T-cell (primary cell): ENCODE results near the gene MICALL1. TPM values are rescaled to one million over a fixed set of nuclear protein-coding genes. Genes with fewer than 3 reads are reported as not detected.

Source experiments
- ATAC-seq, 4 experiments: fragments of 200-7000 bp in 3 of 4; fragments of 150-1000 bp in 1 of 4; cut with Tn5 transposase; replicated peaks in 1 of 4; 1 replicate in 3 of 4; 2 replicates in 1 of 4; pipeline ENCODE4 v1.10.0; 2021; ENCODE audit warnings: moderate library complexity in 3 of 4, mild to moderate bottlenecking in 2 of 4, moderate number of reproducible peaks in 1 of 4
- CTCF ChIA-PET, 2 donors: fragments of 300-600 bp; sonication (Branson Sonifier 250); formaldehyde crosslinking; loops; one replicate each; lab custom pipeline; 2022; ENCODE audit warnings: antibody characterized with exemption in 2 of 2; lab: Charles Lee
- POLR2A ChIA-PET, 2 donors: fragments of 300-600 bp; sonication (Branson Sonifier 250); formaldehyde crosslinking; loops; one replicate each; lab custom pipeline; 2022; ENCODE audit warnings: antibody characterized with exemption in 2 of 2; lab: Charles Lee
- DNase-seq, 35 experiments: peaks; one replicate each; pipeline versions ENCODE4 v3.0.0 to v3.0.0-alpha.2; 2013 to 2023
- H3K27ac ChIP-seq: one replicate; pipeline ENCODE4 v1.5.1; 2013; ENCODE audit warnings: low read length
- H3K27me3 ChIP-seq, 2 experiments: replicated peaks in 1 of 2; 1 replicate in 1 of 2; 2 replicates in 1 of 2; pipeline versions ENCODE4 v1.6.1 to v1.7.0; 2013; ENCODE audit warnings: low read length in 1 of 2, mixed read lengths in 1 of 2; ENCODE audit not compliant: control insufficient read depth in 2 of 2, insufficient read depth in 2 of 2; ENCODE audit errors: extremely low read depth in 1 of 2
- H3K36me3 ChIP-seq, 2 donors: 1 replicate in 1 of 2; 2 replicates in 1 of 2; pipeline versions ENCODE4 v1.6.1 to v1.7.0; 2013; ENCODE audit warnings: low read length in 1 of 2; ENCODE audit not compliant: control insufficient read depth in 2 of 2, insufficient read depth in 1 of 2; ENCODE audit errors: extremely low read depth in 1 of 2
- H3K4me1 ChIP-seq, 2 experiments: 1 replicate in 1 of 2; 2 replicates in 1 of 2; pipeline versions ENCODE4 v1.6.1 to v1.7.0; 2013; ENCODE audit warnings: low read length in 2 of 2, mixed read lengths in 1 of 2; ENCODE audit not compliant: insufficient read depth in 2 of 2, control insufficient read depth in 1 of 2; ENCODE audit errors: extremely low read depth in 1 of 2
- H3K4me3 ChIP-seq, 2 donors: 1 replicate in 1 of 2; 2 replicates in 1 of 2; pipeline versions ENCODE4 v1.5.1 to v1.7.0; 2013; ENCODE audit warnings: mild to moderate bottlenecking in 2 of 2, low read length in 1 of 2, moderate library complexity in 1 of 2; ENCODE audit not compliant: control insufficient read depth in 1 of 2; ENCODE audit errors: extremely low read depth in 1 of 2
- H3K9me3 ChIP-seq: 2 replicates; pipeline ENCODE4 v1.7.0; 2013
- H3K27ac Mint-ChIP-seq, 2 donors: one replicate each; pipeline ENCODE4 v1.8.0; 2020 to 2021; ENCODE audit warnings: mild to moderate bottlenecking in 2 of 2, mixed read lengths in 2 of 2
- H3K27me3 Mint-ChIP-seq, 2 donors: one replicate each; pipeline ENCODE4 v1.8.0; 2021 to 2022; ENCODE audit warnings: mixed read lengths in 2 of 2
- H3K36me3 Mint-ChIP-seq: one replicate; pipeline ENCODE4 v1.8.0; 2021; ENCODE audit warnings: mixed read lengths
- H3K4me1 Mint-ChIP-seq, 3 donors: one replicate each; pipeline ENCODE4 v1.8.0; 2020 to 2022; ENCODE audit warnings: mixed read lengths in 3 of 3, mild to moderate bottlenecking in 1 of 3
- H3K4me3 Mint-ChIP-seq, 3 donors: one replicate each; pipeline ENCODE4 v1.8.0; 2020 to 2022; ENCODE audit warnings: mild to moderate bottlenecking in 3 of 3, mixed read lengths in 3 of 3, moderate library complexity in 3 of 3
- H3K9me3 Mint-ChIP-seq, 3 donors: one replicate each; pipeline ENCODE4 v1.8.0; 2020 to 2022; ENCODE audit warnings: mixed read lengths in 3 of 3
- WGBS: methylation state at CpG from one replicate; pipeline ENCODE4 v1.1.5; 2013; ENCODE audit warnings: missing lambda C conversion rate; ENCODE audit not compliant: insufficient coverage; 5-methylcytosine and 5-hydroxymethylcytosine counted together
- total RNA-seq, 35 experiments: library from RNA in 6 of 35; stranded (reverse) in 6 of 35; fragments of 120-200 nt in 1 of 35; gene quantifications; one replicate each; pipeline versions ENCODE4 v1.2.1 to v1.2.4 and lab custom pipeline; 2013 to 2026

The MICALL1 gene
- total RNA-seq, 5 donors from 2014 or later (not counting 1 experiment from before 2014, with no cell fraction given), result 23.6 to 39.0 (median 34.3) TPM

GRCh38 chr22:37931893-37932389 is 25.8 kb downstream of the MICALL1 start:
- Histone ChIP-seq H3K27ac (no peak overlapping the region), H3K9me3 (no peaks in the 10 kb centered on the region), H3K4me1 (peaks cover 0 to 9% of the 10 kb centered on the region in 2 experiments), H3K27me3 (no peaks in the 10 kb centered on the region), H3K36me3 (peaks cover 16 to 33% of the 10 kb centered on the region in 2 donors), H3K4me3 (no peak overlapping the region)
- ChIA-PET CTCF (interaction anchor here (0.6 to 1.5 kb wide), 5 partner anchors 13 to 56 kb away, joined by 3 read pairs; no protein-coding TSS in a partner anchor), POLR2A (interaction anchor here in 1 of 2 donors (0.5 kb wide), 1 partner anchor 1449 kb away, joined by 3 read pairs; no protein-coding TSS in a partner anchor)
- DNase-seq (no peak), ATAC-seq (no peak)
- Mint-ChIP-seq H3K27ac (no peak overlapping the region), H3K9me3 (no peaks in the 10 kb centered on the region), H3K4me3 (no peak overlapping the region), H3K4me1 (peaks cover 12 to 15% (median 15%) of the 10 kb centered on the region in 3 donors), H3K36me3 (peaks cover 21% of the 10 kb centered on the region), H3K27me3 (no peaks in the 10 kb centered on the region)
- WGBS, result 72% methylated on average over 3 of the region's 6 CpGs

DNA sequence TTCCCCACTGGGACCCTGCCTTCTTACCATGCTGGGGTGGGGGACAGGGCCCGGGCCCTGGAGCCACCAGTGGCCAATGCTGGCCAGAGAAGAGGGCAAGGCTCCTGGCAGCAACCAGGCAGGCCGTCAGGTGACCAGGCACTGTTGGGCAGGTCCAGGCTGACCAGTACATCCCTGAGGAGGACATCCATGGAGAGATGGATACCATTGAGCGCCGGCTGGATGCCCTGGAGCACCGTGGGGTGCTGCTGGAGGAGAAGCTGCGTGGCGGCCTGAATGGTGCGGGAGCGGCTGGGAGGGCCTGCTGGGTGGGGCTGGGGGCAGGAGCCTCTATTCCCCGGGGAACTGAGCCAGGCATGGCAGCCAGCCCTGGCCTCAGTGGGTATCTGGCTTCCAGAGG is 26.3 kb downstream of the MICALL1 start:
- no peaks in the 10 kb centered on the region for H3K9me3 Mint-ChIP-seq
- H3K27me3 Mint-ChIP-seq, result no peaks in the 10 kb centered on the region
- no peak overlapping the region for H3K4me3 Mint-ChIP-seq
- Histone ChIP-seq H3K4me1 (peaks cover 0 to 9% of the 10 kb centered on the region in 2 experiments), H3K27ac (no peak overlapping the region), H3K27me3 (no peaks in the 10 kb centered on the region), H3K4me3 (no peak overlapping the region), H3K36me3 (peaks cover 16 to 29% of the 10 kb centered on the region in 2 donors), H3K9me3 (no peaks in the 10 kb centered on the region)
- no peak overlapping the region for H3K27ac Mint-ChIP-seq
- ChIA-PET POLR2A (no interaction called here), CTCF (interaction anchor here (0.6 to 1.5 kb wide), 4 partner anchors 13 to 36 kb away, joined by 3 read pairs; no protein-coding TSS in a partner anchor)
- no peak for DNase-seq
- H3K36me3 Mint-ChIP-seq, result peaks cover 21% of the 10 kb centered on the region
- ATAC-seq, result no peak
- peaks cover 12 to 15% (median 15%) of the 10 kb centered on the region in 3 donors for H3K4me1 Mint-ChIP-seq
- 93% methylated on average over 10 of the region's 10 CpGs for WGBS

GRCh38 chr22:37932821-37933578 is 26.9 kb downstream of the MICALL1 start:
- H3K4me3 ChIP-seq, result no peak overlapping the region
- peaks cover 19 to 33% of the 10 kb centered on the region in 2 donors for H3K36me3 ChIP-seq
- H3K4me3 Mint-ChIP-seq, result no peak overlapping the region
- peaks cover 12 to 15% (median 15%) of the 10 kb centered on the region in 3 donors for H3K4me1 Mint-ChIP-seq
- no peaks in the 10 kb centered on the region for H3K27me3 Mint-ChIP-seq
- 94% methylated on average over 15 of the region's 21 CpGs for WGBS
- no peaks in the 10 kb centered on the region for H3K9me3 Mint-ChIP-seq
- H3K27ac ChIP-seq, result no peak overlapping the region
- DNase-seq (no peak), ATAC-seq (no peak)
- H3K27ac Mint-ChIP-seq, result peak overlapping the region in 1 of 2 donors; percentile 23
- ChIA-PET POLR2A (no interaction called here), CTCF (interaction anchor here (0.7 to 0.8 kb wide), 2 partner anchors 14 to 36 kb away, joined by 3 read pairs; no protein-coding TSS in a partner anchor)
- no peaks in the 10 kb centered on the region for H3K27me3 ChIP-seq
- peaks cover 0 to 9% of the 10 kb centered on the region in 2 experiments for H3K4me1 ChIP-seq
- H3K9me3 ChIP-seq, result no peaks in the 10 kb centered on the region
- peaks cover 27% of the 10 kb centered on the region for H3K36me3 Mint-ChIP-seq

GRCh38 chr22:37933711-37934376 is 27.7 kb downstream of the MICALL1 start:
- Mint-ChIP-seq H3K4me1 (peaks cover 12 to 15% (median 15%) of the 10 kb centered on the region in 3 donors), H3K27me3 (no peaks in the 10 kb centered on the region), H3K36me3 (peaks cover 21% of the 10 kb centered on the region), H3K27ac (peak overlapping the region in 1 of 2 donors; percentile 23), H3K9me3 (no peaks in the 10 kb centered on the region), H3K4me3 (no peak overlapping the region)
- ATAC-seq, result peak; percentile 98 to 99 (median 98)
- POLR2A ChIA-PET, result no interaction called here
- Histone ChIP-seq H3K9me3 (no peaks in the 10 kb centered on the region), H3K27me3 (no peaks in the 10 kb centered on the region), H3K4me3 (no peak overlapping the region), H3K27ac (no peak overlapping the region), H3K4me1 (peaks cover 0 to 9% of the 10 kb centered on the region in 2 experiments), H3K36me3 (peaks cover 16 to 30% of the 10 kb centered on the region in 2 donors)
- DNase-seq, result peak; percentile 54 to 84 (median 71)
- CTCF ChIA-PET, result interaction anchor here in 1 of 2 donors (0.9 to 1.1 kb wide), 2 partner anchors 116 to 554 kb away, joined by 3 read pairs; no protein-coding TSS in a partner anchor
- 21% methylated on average over 11 of the region's 13 CpGs for WGBS

GRCh38 chr22:37940698-37941376 is 34.7 kb downstream of the MICALL1 start:
- Histone ChIP-seq H3K36me3 (peaks cover 9 to 25% of the 10 kb centered on the region in 2 donors), H3K9me3 (no peaks in the 10 kb centered on the region), H3K4me1 (no peaks in the 10 kb centered on the region), H3K27me3 (no peaks in the 10 kb centered on the region), H3K4me3 (no peak overlapping the region), H3K27ac (no peak overlapping the region)
- H3K27ac Mint-ChIP-seq, result no peak overlapping the region
- CTCF ChIA-PET, result no interaction called here
- H3K9me3 Mint-ChIP-seq, result no peaks in the 10 kb centered on the region
- no peaks in the 10 kb centered on the region for H3K4me1 Mint-ChIP-seq
- H3K4me3 Mint-ChIP-seq, result no peak overlapping the region
- DNase-seq (no peak), ATAC-seq (no peak)
- WGBS, result 88% methylated on average over 10 of the region's 12 CpGs
- H3K27me3 Mint-ChIP-seq, result no peaks in the 10 kb centered on the region
- H3K36me3 Mint-ChIP-seq, result peaks cover 17% of the 10 kb centered on the region
- POLR2A ChIA-PET, result no interaction called here

DNA sequence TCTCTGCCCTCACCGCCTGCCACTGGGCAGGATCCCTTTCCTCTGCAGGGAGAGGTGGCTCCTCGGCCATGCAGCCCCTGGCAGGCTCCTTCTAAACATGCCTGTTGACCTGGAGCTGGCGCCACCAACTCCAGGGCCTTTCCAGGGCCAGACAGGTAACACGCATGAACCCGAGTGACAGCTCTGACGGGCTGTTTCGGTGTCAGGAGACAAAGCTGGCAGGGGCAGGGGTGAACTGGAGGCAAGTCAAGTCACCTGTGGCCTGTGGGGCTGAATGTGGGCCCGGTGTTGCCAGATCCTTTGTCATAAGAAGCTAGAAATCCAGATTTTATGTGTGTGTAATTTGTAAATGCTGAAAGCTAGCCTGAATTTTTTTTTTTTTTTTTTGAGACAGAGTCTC is 36.0 kb downstream of the MICALL1 start:
- no peaks in the 10 kb centered on the region for H3K9me3 Mint-ChIP-seq
- no peaks in the 10 kb centered on the region for H3K27me3 ChIP-seq
- H3K9me3 ChIP-seq, result no peaks in the 10 kb centered on the region
- WGBS, result 94% methylated on average over 8 of the region's 8 CpGs
- H3K36me3 Mint-ChIP-seq, result peaks cover 14% of the 10 kb centered on the region
- POLR2A ChIA-PET, result no interaction called here
- no peak overlapping the region for H3K27ac Mint-ChIP-seq
- no peak overlapping the region for H3K4me3 Mint-ChIP-seq
- peaks cover 5 to 24% of the 10 kb centered on the region in 2 donors for H3K36me3 ChIP-seq
- no peaks in the 10 kb centered on the region for H3K4me1 ChIP-seq
- ATAC-seq, result no peak
- H3K27me3 Mint-ChIP-seq, result no peaks in the 10 kb centered on the region
- no peak overlapping the region for H3K4me3 ChIP-seq
- H3K27ac ChIP-seq, result no peak overlapping the region
- H3K4me1 Mint-ChIP-seq, result no peaks in the 10 kb centered on the region
- CTCF ChIA-PET, result no interaction called here
- no peak for DNase-seq
